Fibroblast of gingiva (primary cell): ENCODE data around the gene SLC26A11.
A peak's percentile ranks its signal among the peaks of the same experiment; 100 is the strongest.
"Not testable (repeated sequence)": the region's sequence is repeated elsewhere in the genome, so short reads cannot be mapped to it uniquely, and the experiment has no call there.

ENCODE experiments used
- DNase-seq: peaks from one replicate; pipeline ENCODE4 v3.0.0-alpha.2; 2011; ENCODE audit warnings: low read depth

The SLC26A11 gene

DNA sequence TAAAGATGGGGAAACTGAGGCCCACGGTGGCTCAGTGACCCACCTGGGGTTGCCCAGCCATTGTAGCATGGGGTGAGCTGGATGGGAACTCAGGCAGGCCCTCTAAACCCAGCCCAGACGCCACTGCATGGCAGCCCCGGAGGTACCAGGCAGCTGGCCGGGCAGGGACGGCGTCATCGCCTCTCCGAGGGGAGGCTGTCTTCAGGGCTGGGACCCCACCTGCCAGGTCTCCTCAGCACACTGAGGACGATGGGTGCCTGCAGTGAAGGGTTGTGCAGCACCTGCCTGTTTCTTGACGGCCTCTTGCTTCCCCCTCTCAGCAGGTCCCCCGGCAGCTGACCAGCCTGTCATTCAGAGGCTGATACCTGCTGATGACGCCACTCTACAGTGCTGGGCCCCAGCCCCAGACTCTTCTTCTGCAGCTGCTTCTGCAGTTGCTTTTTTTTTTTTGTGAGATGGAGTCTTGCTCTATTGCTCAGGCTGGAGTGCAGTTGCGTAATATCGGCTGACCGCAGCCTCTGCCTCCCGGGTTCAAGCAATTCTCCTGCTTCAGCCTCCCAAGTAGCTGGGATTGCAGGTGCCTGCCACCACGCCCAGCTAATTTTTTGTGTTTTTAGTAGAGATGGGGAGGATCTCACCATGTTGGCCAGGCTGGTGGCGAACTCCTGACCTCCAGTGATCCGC is 65.2 kb downstream of the SLC26A11 start:
- no peak for DNase-seq

DNA sequence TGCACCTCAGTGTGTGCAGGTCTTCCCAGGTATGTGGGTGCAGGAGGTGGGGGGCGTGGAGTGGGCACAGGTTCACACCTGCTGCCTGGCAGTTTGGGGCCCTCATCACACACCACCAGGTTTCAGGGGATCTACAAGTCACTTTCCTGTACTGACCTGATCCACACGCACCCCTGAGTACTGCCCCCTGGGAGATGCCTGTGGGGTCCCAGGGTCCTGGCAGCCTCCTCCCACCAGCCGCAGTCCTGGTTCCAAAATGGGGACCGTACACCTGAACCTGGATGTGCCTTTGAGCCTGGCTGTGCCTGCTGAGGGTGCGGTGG is 66.4 kb downstream of the SLC26A11 start:
- no peak for DNase-seq

DNA sequence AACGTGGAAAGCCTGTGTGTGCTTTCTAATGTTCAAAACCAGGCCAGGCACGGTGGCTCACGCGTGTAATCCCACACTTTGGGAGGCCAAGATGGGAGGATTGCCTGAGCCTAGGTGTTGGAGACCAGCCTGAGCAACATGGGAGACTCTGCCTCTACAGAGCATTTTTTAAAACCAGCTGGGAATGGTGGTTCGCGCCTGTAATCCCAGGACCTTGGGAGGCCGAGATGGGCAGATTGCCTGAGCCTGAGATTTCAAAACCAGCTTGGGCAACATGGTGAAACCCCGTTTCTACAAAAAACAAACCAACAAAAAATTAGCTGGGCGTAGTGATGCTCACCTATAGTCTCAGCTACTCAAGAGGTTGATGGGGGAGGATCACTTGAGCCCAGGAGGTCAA is 66.8 kb downstream of the SLC26A11 start:
- DNase-seq = peak; percentile 41

DNA sequence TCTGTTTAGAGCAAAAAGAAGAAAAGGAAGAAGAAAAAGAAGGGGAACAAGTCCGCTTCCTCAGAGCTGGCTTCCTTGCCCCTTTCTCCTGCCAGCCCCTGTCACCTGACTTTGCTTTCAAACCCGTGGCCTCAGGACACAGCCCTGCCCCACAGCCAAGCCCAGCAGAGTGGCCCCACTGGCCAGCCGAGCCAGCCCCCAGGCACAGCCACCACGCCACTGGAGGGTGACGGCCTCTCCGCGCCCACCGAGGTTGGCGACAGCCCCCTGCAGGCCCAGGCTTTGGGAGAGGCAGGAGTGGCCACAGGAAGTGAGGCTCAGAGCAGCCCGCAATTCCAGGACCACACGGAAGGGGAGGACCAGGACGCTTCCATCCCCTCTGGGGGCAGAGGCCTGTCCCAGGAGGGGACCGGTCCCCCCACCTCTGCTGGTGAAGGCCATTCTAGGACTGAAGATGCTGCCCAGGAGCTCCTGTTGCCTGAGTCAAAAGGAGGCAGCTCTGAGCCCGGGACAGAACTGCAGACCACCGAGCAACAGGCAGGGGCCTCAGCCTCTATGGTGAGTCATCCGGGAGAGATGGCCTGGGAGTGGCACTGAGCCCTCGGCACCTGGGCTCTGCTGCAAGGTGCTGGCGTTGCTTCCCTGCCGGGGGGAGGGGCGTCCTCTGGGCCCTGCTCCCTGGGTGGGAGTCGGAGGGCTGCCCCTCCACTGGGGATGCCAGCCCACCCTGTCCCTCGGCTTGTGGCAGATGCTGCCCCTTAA is 67.8 kb downstream of the SLC26A11 start:
- no peak for DNase-seq

DNA sequence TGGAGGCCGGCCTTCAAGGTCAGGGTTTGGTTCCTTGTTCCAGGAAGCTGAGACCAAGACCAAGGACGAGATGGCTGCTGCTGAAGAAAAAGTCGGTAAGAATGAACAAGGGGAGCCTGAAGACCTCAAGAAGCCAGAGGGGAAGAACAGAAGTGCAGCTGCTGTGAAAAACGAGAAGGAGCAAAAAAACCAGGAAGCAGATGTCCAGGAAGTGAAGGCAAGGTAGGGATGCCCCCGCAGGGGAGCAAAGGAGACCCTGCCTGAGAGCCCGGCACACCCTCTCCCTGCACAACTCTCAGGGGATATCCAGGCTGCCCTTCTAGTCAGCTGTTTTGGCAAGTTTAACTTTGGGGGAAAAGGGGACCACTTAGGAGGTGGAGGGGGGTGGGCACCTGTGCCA is 69.4 kb downstream of the SLC26A11 start:
- DNase-seq = no peak

DNA sequence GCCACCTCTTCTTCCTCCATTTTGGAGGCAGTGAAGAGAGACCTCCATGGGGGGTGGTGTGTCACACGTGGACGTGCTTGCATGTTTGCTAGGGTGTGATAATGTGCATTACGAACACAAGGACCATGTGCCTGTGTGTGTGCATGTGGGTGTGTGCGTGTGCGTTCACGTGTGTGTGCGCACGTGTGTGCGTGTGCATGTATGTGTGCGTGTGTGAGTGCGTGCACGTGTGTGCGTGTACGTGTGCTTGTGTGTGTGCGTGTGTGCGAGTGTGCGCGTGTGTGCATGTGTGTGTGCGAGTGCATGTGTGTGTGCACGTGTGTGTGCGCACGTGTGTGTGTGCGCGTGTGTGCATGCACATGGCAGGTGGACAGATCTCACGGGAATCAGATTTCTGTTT is 69.9 kb downstream of the SLC26A11 start:
- no peak for DNase-seq

DNA sequence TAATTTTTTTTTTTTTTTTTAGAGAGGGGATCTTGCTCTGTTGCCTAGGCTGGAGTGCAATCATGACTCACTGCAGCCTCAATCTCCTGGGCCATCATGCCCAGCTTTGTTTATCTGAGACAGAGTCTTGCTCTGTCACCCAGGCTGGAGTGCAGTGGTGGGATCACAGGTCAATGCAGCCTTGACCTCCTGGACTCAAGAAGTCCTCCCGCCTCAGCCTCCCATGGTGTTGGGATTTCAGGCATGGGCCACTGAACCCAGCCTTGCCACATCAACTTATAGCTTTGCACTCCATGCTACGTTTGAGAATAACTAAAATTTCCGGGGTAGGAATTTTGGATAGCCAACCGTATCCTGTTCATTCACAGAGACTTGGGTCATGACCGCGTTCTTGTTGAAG is 71.0 kb downstream of the SLC26A11 start:
- no peak for DNase-seq

DNA sequence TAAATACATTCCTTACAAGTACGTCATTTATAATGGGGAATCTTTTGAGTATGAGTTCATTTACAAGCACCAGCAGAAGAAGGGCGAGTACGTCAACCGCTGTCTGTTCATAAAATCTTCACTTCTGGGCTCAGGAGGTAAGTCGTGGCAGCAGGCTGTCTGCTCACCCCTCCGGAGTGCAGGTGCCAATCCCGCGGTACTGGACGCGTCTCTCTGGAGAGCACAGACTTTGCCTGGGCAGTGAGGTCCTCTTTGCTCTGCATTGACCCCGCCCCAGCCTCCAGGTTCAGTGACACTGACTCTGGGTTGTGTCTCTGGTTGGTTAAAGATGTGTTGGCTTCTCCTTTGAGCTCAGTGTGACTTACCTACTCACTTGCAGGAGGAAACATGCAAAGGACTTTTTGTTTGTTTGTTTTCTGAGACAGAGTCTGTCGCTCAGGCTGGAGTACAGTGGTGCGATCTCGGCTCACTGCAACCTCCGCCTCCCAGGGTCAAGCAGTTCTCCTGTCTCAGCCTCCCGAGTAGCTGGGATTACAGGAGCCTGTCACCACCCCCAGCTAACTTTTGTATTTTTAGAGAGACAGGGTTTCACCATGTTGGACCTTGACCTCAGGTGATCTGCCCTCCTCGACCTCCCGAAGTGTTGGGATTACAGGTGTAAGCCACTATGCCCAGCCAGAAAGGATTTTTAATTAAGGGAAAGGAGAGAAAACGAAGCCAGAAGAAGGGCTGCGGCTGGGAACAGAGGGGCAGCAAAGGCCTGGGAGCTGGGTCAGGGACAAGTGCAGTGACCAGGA is 71.7 kb downstream of the SLC26A11 start:
- no peak for DNase-seq

DNA sequence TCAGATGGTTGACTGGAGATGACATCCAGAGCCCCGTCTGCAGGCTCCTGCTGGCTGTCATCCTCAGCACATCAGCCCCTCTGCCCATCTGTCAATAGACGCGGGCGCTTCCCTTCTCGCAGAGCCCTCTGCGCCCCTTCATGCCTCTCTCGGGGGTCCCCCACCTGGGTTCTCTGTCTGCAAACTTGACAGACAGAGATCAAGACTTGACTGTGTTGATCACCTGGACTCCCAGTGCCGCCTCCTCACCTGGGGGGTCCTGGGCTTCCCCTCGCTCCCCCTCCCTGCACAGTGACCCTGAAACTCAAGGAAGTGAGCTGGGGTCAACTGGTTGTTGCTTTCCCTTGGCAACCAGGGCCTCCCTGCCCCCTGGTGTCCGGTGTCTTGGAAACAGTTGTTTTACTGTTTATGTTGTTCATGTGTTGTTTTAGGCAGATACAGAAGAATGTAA is 72.3 kb downstream of the SLC26A11 start:
- DNase-seq = no peak

DNA sequence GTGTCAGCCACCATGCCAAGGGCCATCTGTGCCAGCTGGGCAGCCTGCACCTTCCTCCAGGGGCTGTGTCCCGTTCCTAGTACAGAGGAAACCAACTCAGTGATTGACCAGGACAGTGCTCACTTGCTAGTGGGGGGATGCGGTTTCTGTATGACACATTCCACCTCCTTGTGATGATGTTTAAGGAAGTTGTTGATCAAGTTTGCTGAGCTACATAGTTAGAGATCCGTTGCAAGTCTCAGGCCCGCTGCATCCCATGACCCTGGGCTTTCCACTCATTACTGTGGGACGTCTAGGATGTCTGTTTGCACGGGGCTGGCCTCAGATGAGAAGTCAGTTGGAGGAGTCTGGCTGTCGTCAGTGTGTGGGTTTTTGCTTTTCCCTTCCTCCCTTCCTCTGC is 74.0 kb downstream of the SLC26A11 start:
- DNase-seq = no peak

DNA sequence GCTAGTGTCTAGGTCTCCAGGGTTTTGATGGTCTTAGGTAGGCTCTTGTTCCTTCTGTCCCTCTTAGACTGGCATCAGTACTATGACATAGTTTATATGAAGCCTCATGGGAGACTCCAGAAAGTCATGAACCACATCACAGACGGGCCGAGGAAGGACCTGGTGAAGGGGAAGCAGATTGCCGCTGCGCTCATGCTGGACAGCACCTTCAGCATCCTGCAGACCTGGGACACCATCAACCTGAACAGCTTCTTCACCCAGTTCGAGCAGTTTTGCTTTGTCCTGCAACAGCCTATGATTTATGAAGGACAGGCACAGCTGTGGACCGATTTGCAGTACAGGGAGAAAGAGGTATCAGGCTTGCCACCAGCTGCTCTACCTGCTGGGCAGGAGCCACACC is 74.4 kb downstream of the SLC26A11 start:
- DNase-seq = no peak

DNA sequence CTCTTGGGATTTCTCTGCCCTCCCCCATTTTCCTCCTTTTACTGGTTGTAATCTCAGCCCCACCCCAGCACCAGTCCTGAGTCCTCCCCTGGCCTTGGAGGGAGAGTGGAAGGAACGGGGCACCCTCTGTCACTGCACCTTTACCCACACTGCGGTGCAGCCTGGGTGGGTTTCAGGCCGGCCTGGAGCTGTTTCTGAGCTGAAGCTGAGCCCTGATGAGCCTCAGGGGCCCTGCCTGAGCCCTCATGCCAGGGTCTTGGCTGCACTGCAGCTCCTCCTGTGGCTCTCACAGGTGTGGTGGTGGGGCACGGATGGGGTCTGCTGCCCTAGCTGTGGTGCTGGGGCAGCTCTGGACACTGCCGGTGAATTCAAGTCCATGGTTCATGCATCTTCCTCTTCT is 74.9 kb downstream of the SLC26A11 start:
- no peak for DNase-seq

DNA sequence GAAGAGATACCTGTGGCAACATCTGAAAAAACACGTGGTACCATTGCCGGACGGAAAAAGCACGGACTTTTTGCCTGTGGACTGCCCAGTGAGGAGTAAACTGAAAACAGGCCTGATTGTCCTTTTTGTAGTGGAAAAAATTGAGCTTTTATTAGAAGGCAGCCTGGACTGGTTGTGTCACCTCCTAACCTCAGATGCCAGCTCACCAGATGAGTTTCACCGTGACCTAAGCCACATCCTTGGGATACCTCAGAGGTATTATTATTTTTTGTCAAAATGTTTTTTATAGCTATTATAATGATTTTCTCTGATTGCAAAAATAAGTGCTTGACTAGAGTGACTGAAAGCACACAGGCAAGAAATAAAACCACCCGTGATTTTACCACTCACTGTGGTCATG is 75.3 kb downstream of the SLC26A11 start:
- no peak for DNase-seq

DNA sequence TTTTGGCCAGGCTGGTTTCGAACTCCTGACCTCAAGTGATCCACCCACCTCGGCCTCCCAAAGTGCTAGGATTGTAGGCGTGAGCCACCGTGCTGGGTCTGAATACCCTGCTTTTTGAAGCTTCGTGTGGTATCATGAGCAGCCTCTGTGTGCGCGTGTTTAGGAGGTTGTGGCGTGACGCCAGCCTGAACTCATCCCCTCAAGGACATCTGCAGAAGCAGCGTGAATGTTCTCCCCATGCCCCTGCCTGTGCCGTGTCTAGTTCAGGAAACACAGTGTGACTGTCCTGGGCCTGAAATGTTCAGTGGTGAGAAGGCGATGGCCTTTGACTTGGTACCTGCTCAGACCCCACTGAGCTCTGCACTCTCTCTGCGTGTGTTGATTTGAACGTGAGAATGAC is 76.0 kb downstream of the SLC26A11 start:
- DNase-seq = no peak

DNA sequence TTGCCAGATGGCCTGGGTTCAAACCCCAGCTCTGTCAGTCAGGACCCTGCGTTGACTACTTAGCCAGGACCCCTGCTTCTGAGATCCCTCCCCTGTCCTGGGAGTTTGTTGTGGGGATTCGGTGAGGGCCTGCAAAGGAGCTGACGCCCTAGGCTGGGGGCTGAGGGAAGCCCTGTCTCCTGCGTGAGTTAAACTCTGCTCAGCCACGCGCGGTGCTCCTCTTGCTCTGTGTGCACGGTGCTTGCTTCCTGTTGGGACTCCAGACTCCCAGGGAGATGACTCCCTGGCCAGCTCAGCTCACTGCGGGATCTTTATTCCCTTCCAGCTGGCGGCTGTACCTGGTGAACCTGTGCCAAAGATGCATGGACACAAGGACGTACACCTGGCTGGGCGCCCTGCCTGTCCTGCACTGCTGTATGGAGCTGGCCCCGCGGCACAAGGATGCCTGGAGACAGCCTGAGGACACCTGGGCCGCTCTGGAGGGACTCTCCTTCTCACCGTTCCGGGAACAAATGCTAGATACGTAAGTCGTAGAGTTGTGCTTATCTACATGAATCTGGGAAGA is 77.9 kb downstream of the SLC26A11 start:
- no peak for DNase-seq

DNA sequence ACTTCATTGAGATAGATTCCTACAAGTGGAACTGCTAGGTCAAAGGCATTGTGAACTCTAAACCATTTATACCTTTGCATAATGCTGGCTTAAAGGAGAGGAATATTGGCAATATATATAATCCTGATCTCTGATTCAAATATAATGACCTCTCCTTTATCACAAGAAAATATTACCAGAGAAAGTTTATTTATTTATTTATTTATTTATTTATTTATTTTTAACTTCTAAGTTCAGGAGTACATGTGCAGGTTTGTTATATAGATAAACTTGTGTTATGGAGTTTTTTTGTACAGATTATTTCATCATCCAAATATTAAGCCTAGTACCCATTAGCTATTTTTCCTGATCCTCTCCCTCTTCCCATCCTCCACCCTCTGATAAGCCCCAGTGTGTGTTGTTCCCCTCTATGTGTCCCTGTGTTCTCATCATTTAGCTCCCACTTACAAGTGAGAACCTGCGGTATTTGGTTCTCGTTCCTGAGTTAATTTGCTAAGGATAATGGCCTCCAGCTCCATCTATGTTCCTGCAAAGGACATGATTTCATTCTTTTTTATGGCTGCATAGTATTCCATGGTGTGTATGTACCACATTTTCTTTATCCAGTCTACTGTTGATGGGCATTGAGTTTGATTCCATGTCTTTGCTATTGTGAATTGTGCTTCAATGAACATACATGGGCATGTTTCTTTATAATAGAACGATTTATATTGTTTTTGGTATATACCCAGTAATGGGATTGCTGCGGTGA is 79.3 kb downstream of the SLC26A11 start:
- not testable (repeated sequence) for DNase-seq

DNA sequence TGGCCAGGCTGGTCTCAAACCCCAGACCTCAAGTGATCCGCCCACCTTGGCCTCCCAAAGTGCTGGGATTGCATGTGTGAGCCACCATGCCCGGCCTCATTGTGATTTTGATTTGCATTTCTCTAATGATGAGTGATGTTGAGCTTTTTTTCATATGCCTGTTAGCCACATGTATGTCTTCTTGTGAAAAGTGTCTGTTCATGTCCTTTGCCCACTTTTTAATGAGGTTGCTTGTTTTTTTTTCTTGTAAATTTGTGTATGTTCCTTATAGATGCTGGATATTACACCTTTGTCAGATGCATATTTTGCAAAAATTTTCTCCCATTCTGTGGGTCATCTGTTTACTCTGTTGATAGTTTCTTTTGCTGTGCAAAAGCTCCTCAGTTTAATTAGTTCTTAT is 80.5 kb downstream of the SLC26A11 start:
- DNase-seq = not testable (repeated sequence)
